ENCODE measurements around the gene STMN1.

DNA sequence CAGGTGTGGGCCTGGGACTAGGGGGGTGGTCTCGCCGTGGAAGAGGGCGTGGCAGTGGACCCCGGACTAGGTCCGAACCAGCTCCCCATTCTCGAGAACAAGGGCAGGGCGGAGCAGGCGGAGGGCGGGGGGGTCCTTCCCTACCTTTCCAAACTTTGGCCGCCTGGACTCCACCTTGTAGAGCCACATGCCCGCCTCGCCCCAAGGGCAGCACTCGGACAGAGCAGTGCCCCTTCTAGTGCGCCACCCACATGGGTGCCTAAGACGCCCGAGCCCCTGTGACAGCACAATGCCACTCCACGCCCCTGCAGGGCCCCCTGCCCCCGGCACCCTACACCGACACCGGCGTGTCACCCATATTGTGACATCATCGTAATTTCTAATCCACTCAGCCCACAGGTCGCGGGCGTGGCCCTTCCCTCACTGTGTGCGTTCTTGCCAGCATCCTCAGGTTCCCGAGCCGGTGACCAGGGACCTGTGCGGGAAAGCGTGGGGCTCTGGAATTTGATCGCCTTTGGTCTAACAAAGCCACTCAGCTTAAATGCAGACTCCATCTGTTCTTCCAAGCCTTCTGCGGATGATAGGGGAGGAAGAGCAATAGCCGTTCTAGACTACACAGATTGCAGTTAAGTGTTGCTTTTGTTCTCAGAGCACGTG lies 553 bp upstream of the STMN1 start:
- TF ChIP-seq, protein P1, sequence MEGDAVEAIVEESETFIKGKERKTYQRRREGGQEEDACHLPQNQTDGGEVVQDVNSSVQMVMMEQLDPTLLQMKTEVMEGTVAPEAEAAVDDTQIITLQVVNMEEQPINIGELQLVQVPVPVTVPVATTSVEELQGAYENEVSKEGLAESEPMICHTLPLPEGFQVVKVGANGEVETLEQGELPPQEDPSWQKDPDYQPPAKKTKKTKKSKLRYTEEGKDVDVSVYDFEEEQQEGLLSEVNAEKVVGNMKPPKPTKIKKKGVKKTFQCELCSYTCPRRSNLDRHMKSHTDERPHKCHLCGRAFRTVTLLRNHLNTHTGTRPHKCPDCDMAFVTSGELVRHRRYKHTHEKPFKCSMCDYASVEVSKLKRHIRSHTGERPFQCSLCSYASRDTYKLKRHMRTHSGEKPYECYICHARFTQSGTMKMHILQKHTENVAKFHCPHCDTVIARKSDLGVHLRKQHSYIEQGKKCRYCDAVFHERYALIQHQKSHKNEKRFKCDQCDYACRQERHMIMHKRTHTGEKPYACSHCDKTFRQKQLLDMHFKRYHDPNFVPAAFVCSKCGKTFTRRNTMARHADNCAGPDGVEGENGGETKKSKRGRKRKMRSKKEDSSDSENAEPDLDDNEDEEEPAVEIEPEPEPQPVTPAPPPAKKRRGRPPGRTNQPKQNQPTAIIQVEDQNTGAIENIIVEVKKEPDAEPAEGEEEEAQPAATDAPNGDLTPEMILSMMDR (IDR thresholded peaks at IDR 0.05): no peak
- no peak for TF ChIP-seq EZH2phosphoT487 (IDR thresholded peaks at IDR 0.05)
- no peak for TF ChIP-seq EZH2 (IDR thresholded peaks at IDR 0.05)

Data from neural progenitor cell (in vitro differentiated cells).